Measurements from ENCODE around the gene LIN37.

GRCh38 chr19:35789195-35789977 is 41.0 kb downstream of the LIN37 start:
- TF ChIP-seq EZH2 (IDR thresholded peaks at IDR 0.05) = no peak
- TF ChIP-seq CTCF (IDR thresholded peaks at IDR 0.05) = no peak
- TF ChIP-seq EZH2phosphoT487 (IDR thresholded peaks at IDR 0.05) = no peak
